GM21529 (cell line): Measurements from ENCODE around the gene PARD3B.

Experiments used
- ATAC-seq: cut with Tn5 transposase; IDR thresholded peaks from one replicate; pipeline ENCODE4 v1.9.1; 2021; ENCODE audit not compliant: unreplicated experiment

The PARD3B gene

GRCh38 chr2:205658068-205658467 is 1112.8 kb downstream of the PARD3B start:
- ATAC-seq = no peak

DNA sequence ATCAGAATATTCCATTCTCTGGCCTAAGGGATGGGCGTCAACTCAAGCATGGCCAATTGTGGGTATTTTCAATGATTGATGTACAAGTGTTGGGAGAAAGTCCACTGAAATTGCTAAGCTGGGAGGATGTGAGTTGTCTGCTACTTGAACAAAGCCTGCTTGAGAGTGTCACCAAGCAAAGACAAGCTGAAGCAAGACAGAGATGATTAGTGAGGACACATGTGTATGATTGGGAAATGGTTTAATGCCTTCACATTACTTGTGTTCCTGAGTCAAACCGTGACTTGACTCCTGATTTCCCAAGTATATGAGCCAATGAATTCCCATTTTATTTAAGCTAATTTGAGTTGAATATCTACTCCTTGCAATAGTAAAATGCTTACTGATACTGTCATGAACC is 1113.3 kb downstream of the PARD3B start:
- no peak for ATAC-seq

GRCh38 chr2:205659922-205660321 is 1114.6 kb downstream of the PARD3B start:
- no peak for ATAC-seq

DNA sequence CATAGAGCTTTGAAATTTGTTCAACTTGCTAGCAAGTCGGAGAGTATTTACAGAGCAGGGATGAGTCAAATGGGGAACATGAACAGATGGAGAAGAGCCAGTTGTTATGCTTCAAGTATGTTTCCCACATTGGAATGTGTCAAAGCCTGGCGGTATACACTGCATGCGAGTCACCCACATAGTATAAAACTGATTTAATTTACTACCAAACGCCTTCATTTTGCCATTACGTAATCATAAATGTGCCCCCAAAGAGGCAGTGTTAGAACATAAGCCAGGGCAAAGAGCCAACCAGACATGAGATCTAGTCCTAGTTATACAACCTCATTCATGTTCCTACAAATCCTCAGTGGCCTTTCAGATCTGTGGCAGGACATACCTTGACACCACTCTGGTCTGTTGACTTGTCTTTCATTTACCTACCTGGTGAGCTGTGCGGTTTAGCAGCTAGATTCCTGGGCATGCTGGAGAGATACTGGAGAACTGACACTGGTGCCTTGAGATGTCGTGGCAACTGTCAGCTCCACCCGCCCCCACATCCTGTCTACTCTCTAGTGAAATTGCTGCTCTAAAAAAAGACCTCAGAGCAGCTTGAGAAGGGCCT is 1115.3 kb downstream of the PARD3B start:
- peak; percentile 80 for ATAC-seq

DNA sequence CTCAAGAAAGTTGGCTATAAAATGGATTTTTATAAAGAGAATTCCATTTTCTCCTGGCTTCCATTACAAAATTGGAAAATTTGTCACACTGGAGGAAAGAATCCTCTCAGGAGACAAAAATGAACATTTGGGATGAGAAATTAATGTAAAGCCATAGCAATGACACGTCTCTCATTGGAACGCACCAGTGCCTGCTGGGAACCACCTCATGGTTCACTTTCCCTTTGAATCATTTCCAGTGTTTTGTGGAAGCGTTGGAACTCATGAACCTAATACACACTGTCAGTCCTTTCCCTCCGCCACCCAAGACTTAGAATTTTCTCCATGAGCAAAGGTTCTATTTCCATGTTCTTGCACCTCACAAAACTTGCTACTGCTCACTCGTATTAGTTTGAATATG is 1116.0 kb downstream of the PARD3B start:
- no peak for ATAC-seq

GRCh38 chr2:205662206-205662965 is 1117.1 kb downstream of the PARD3B start:
- ATAC-seq = no peak

DNA sequence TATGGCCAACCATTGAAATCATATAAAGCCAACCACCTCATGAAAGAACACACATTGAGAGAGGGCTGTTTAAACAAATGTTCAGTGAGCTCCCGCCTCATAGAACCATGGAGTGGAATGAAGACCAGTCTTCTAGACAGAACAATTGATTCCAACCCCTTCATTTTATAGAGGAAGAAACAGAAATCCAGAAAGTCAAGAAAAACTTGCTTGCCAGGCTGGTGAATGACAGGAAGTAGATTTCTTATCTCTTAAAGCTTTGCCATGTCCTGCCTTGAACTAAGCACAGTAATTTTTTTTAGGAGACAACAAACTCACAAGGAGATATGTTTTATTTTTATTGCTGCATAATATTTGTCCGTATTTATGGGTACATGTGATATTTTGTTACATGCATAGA is 1120.5 kb downstream of the PARD3B start:
- no peak for ATAC-seq
